Smooth muscle cell of trachea (primary cell): ENCODE data around the gene RNFT2. TPM values are rescaled to one million over a fixed set of nuclear protein-coding genes. Genes with fewer than 3 reads are reported as not detected.

Source experiments
- total RNA-seq: library from RNA; depleted of rRNA; stranded (reverse); fragments of >200 nt; gene quantifications from 2 replicates; pipeline ENCODE4 v1.2.1, GENCODE V29; 2014

The RNFT2 gene, protein sequence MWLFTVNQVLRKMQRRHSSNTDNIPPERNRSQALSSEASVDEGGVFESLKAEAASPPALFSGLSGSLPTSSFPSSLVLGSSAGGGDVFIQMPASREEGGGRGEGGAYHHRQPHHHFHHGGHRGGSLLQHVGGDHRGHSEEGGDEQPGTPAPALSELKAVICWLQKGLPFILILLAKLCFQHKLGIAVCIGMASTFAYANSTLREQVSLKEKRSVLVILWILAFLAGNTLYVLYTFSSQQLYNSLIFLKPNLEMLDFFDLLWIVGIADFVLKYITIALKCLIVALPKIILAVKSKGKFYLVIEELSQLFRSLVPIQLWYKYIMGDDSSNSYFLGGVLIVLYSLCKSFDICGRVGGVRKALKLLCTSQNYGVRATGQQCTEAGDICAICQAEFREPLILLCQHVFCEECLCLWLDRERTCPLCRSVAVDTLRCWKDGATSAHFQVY
- total RNA-seq, result 2.0 and 7.0 TPM in 2 replicates

DNA sequence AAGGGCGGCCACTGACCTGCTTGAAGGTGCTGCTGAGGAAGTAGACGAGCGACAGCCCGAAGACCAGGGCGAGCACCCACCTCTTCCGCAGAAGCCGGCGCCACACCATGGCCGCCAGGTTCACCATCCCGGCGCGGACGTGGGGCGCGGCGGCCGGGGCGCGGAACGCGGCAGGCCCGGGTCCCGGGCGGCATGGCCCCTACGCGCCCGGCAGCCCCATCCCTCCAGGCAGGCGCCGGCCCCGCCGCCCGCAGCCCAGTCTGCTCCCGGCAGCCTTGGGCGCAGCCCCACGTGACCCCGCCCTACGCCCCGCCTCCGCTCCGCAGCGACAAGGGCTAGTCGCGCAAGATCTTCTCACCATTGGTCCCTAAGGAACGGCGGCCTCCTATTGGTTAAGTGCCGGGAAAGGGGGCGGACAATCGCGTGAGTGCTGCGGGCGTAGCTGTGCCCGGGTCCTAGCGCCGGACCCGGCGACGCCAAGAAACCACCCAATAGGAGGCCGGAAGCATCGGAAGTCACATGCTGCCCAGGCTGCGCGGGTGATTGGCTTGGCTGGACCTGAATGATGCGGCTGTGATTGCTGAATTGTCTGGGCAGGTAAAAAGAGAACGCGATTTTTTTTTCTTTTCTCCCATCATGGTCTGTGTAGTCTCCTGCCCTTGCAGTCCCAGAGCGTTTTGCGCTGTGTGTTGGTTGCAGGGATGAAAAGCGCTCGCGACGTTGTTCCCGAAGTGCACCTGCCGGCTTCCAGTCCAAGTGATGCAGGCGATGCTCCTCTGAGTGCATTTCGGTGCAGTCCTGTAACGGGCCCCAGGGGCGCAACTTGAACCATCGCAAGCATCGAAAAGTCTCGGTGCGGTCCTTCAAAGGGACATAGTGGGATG lies at the start of gene RNFT2, which contains the start of gene SPRING1:
Gene RNFT2 (plus strand): TSS at position 542 of the 884 bp plus-strand sequence. CDS start 2,183 bp downstream, outside the sequence.
Gene SPRING1 (minus strand): TSS at position 296 of the 884 bp plus-strand sequence. CDS start 169 bp downstream, at position 127.

DNA sequence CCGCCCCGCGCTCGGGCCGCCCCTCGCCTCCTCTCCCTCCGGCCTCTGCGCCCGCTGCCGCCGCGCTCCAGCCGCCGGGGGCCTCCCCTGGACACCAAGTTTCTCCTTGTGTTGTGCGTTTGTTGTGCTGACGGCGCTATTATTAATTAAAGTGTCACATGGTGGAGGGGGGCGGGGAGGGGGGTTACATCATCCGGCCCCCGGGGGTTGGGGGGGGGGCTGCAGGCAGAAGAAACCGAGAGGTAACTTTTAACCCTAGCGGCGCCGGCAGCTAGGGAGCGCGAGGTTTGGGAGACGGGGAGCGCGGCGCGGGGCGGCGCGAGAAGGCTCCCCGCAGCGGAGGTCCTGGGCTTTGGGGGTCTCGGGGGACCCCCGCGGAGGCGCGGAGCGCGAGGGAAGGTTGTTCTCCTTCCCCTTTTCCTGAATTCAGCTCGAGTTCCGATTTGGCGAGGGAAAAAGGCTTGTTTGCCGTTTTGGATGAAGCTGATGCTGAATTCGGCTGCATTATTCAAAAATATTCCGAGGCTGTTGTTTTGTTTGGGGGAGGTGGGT lies 143.3 kb downstream of the RNFT2 start, which contains the start of gene HRK:
Gene HRK (minus strand): TSS at position 117 of the 552 bp plus-strand sequence. CDS start 134 bp downstream, outside the sequence.

Other genes with a start within 250 kb of the RNFT2 start
- gene MAP1LC3B2, start 178.9 kb upstream of the RNFT2 start, total RNA-seq, result 0.87 and 0.99 TPM in 2 replicates
- 20.2 and 37.5 TPM in 2 replicates for gene SPRING1, start 246 bp upstream of the RNFT2 start, total RNA-seq
- gene HRK, start 143.1 kb downstream of the RNFT2 start, total RNA-seq, result 0.17 TPM in 1 of 2 replicates, not detected in the other
- gene FBXW8, start 172.6 kb downstream of the RNFT2 start, total RNA-seq, result 20.9 and 27.1 TPM in 2 replicates